GM18867 (cell line): ENCODE results near the gene POLK.
"Not testable (repeated sequence)": the region's sequence is repeated elsewhere in the genome, so short reads cannot be mapped to it uniquely, and the experiment has no call there.

Source experiments
- ATAC-seq: cut with Tn5 transposase; IDR thresholded peaks from one replicate; pipeline ENCODE4 v1.9.1; 2021; ENCODE audit warnings: mild to moderate bottlenecking, moderate library complexity; ENCODE audit not compliant: unreplicated experiment

POLK gene

DNA sequence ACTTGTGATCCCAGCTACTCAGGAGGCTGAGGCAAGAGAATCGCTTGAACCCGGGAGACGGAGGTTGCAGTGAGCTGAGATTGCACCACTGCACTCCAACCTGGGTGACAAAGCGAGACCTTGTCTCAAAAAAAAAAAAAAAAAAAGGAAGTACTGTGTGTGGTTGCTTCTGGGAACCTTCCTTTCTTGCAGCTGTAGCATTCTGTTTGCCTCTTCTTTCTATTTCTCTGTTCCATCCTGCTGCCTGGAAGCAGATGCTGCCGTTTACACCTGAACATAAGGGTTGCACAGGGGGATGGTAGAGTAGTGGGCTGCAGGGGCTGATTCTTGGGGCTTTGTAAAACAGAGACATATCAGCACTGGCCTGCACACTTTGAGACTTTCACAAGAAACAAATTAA lies 95.7 kb downstream of the POLK start:
- not testable (repeated sequence) for ATAC-seq

DNA sequence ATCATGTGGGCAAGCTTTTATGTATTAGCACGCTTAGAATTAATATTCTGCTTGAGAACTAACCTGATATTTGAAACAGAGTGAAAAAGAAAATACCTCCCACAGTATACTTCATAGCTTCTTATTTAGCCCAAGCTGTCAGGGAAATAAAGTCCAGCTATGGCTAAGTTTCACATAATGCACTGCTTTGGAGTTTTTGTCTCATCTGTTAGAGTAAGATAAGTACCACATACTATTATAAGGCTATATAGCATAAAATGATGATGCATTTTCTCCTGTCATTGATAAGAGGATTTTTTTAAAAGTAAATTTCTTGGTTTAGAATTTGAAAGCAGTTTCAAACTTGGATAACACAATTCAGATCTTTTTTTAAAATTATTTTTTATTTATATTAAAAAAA lies 97.2 kb downstream of the POLK start:
- ATAC-seq = no peak

DNA sequence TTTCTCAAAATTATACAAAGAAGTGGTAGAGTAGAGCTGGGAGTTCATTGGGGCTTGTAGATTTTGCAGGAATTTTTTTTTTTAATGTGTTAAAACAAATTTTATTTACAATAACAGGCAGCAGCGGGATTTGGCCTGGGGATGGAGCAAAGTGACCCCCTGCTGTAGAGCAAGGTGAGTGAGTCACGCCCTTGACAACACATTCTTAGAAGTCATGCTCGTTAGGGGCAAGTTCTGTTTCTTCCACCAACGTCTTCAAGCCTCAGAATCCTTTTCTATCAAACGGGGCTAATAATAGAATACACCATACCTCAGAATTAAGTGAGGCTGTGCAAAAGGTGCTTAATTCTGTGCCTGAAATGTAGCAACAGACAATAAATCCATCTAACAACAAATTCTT lies 98.5 kb downstream of the POLK start:
- ATAC-seq = no peak

DNA sequence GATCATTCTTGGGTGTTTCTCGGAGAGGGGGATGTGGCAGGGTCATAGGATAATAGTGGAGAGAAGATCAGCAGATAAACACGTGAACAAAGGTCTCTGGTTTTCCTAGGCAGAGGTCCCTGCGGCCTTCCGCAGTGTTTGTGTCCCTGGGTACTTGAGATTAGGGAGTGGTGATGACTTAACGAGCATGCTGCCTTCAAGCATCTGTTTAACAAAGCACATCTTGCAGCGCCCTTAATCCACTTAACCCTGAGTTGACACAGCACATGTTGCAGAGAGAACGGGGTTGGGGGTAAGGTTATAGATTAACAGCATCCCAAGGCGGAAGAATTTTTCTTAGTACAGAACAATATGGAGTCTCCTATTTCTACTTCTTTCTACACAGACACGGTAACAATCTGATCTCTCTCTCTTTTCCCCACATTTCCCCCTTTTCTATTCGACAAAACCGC lies 99.2 kb downstream of the POLK start:
- not testable (repeated sequence) for ATAC-seq

DNA sequence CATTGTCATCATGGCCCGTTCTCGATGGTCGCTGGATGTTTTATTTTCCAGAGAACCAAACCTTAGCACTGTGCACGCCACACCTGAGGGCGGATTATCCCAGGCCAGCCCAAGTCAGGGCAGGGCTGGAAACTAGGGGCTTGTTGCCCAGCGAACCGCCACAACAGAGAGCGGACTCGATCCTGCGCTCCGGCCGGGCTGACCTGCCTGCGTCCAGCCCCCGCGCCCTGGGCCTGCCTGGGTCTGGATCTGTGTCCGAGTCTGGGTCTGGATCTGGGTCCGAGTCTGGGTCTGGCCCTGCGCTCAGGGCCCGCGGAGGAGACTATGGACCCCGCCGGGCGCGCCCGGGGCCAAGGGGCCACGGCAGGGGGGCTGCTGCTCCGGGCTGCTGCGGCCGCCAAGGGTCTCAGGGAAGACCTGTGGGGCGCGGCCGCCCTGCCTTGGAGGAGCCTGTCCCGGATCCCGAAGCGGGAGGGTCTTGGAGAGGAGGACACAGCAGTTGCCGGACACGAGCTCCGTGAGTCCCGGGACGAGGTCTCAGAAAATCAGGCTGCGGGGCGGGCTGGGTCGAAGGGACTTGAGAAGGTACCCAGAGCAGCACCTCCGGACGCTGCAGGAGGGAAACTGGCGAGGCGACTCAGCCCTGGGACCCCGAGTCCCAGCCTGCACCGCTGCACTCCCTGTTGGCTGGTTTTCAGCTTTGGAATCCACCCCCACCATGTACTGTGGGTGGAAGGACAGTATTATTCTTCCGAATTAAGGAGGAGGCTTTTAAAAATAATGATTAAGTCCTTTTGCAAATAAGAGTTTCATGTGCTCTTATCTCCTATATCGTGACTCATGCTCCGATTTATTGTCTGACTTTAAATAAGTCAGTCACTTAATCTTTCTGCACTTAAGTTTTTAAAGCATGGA lies 99.9 kb downstream of the POLK start, which contains the start of gene ANKDD1B:
ANKDD1B (plus strand) TSS at position 143 of the 915 bp plus-strand sequence; CDS start at position 325, 182 bp downstream.
- ATAC-seq = no peak

DNA sequence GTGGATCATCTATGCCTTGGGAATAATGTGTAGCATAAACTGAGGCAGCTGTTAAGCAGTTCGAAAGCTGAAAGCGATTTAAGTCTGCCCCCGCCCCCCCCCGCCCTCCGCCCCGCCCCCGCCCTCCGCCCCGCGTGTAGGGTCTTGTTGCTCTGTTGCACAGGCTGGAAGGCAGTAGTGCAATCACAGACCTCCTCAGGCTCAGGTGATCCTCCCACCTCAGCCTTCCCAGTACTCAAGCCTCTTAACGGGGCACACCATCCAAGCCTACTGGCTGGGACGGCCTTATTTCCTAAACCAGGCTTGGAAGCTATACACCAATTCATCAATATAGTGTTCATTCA lies 100.5 kb downstream of the POLK start:
- ATAC-seq = no peak

DNA sequence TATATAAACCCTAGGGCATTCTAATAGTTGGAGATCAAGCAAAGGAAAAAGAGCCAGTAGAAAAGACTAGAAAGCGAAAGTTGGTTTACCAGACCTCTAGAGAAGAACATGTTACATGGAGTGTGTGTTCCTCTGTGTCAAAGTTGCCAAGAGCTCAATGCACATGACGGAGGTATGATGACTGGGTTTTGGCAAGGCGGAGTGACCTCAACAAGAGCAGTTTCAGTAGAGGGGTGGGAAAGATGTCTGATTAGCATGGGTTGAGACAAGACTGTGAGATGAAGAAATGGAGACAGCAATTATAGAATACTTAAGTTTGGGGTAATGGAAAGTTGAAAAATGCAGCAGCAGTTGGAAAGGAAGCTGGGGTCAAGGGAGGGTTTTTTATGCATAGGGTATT lies 101.2 kb downstream of the POLK start:
- ATAC-seq = no peak

DNA sequence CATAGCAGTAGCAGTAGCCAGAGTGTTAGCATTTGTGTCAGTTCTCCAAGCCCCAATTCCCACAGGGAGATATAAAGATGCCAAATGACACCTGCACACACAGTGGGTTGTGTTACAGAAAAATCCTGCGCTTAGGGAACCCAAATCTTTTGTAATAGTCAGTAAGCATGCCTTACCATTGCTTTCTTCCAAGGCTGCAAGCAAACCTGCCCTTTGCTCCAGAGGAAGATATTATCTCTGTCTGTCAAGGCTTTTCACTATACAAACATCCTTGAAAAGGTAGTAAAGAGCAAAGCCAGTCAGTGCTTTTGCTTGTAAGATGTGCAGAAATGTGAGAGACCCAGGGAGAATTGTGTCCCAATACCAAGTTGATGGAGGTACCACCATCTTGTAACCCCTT lies 102.5 kb downstream of the POLK start:
- no peak for ATAC-seq

DNA sequence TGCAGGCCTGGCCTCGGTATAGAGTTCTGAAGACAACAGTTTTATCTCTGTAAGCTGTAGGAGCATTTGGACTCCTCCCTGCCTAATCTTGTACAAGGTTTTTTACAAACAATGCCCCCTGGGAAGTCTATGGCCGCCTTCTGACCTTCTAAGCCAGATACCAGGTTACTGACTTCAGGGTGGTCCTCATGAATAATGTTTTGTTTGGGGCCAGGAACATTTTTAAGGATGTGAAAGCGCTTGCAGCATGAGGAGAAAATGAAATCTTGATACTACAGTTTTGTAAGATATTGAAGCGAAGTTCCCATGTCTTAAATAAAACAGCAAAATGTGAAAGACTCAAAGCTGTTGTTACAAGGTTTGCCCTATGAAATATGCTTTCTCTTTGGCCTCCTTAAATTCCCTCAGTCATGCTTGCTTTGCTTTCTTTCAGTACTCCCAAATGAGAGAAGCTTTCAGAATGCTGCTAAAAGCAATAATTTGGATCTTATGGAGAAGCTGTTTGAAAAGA lies 104.7 kb downstream of the POLK start:
- ATAC-seq = no peak

DNA sequence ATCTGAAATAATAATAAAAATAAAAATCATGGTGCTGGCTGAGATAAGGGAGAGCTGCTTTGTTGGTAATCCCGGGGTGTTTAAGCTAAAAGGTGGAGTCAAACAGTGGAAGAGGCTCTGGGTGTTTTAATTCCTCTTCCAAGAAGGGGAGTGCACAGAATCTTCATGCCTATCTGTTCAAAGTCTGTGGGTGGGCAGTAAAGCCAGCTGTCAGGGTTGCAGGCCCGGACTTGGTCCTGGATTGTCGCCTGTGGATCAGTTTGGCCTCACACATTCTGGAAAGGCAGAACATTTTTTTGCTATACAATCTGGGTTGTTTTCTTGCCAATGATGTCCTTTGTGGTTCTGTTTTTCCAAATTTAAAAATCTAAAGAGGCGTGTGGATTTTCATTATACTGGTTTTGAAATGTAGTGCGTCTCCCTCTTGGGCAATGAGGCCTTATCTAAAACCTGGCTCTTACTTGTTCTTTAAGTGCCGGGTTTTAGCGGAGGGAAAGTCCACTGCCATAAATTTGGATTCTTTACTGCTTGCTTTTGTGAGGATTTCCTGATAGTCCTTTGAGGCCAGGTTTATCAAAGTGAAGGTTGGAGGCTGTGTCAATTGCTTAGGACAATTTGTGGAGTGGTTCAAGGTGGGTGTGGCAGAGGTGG lies 105.4 kb downstream of the POLK start:
- ATAC-seq = no peak

DNA sequence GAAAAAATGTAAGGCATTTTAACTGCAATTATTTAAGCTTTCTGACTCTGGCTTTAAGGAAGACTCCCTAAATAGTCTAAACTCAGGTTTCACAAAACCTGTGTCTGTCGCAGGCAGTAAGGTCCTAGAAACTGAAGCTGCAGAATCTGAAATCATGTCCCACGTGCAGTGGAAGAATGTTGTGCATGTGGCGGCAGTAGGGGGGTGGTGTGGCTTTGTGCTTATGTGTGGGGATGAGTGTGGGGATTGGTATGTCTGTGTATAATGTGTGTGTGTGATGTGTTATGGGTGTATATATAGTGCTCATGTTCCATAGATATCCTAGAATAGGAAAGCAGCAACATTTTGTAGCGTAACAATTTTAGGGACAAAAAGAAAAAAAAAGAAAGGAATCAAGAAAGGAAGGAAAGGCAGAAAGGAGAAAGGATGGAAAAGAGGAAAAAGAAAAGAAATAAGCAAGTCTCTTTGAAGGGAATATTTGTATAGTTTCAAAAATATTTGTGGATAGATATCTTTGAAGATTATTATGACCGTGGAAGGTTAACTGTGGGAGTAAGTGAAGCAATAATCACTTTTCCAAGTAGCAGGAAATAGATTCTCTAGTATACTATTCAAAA lies 106.2 kb downstream of the POLK start:
- no peak for ATAC-seq

DNA sequence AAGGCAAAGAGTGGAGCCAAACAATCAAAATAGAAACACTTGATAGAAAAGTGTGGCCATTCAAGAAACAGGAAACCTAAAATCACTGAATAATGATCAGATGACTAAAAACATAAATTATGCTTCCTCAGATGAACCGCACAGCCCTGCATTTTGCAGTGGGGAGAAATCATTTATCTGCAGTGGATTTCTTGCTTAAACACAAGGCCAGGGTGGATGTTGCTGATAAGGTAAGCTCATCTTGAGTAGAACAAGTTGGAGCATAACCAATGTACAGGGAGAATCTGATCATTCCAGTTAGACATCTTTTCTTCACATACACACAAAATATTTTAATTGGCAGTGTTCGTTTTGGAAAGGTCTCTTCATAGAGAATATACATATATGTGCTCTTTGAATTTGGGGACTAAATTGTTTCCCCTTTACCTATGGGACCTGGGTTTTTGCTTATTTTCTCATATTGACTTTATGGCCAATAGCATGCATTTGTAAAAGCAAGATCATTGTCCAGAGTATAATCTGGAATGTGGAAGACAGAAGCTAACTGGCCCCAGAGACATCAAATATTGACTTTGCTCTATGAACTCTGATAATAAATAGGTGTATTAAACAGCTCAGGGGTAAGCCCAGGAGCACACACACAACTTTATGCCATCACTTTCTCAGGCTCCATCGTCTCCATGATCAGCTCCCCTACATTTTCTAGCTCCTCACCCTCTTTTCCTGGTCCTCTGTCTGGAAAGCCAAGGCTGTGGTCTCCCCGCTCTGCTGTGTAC lies 108.7 kb downstream of the POLK start:
- no peak for ATAC-seq

DNA sequence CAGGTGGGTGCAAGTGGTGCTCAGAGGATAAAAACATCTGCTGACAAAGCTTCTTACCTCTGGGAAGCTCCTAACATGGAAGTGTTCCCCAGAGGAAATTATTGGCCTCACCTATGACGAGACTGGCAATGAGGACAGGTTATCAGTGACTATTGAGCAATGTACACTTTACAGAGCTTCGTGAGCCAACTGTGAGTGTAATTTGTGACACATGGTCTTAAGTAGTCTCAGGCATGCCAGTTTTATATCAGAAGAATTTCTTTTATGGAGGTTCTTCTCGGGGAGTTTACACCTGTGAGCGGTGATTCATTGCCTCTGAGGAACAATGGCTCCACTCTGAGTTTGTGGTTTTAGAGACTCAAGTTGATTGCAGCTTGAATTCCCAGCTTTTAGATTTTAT lies 110.9 kb downstream of the POLK start:
- ATAC-seq = no peak

DNA sequence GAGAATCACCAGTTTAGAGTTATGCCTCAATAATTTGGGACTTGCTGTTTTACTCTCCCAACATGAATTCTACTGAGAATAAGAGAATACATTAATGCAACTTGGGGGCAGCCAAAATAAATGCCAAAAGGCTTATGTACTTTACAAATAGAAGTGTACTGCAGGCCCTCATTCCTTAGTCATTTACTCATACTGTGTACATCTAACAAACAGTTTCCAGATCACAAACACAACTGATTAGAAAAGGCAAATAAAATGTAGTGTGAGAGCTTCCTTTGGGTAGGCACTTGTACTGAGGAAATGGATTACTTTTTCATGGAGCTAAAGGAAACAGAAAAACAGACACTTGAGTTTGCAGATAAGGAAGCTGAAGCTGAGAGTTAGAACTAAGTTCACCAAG lies 112.2 kb downstream of the POLK start:
- ATAC-seq = no peak

DNA sequence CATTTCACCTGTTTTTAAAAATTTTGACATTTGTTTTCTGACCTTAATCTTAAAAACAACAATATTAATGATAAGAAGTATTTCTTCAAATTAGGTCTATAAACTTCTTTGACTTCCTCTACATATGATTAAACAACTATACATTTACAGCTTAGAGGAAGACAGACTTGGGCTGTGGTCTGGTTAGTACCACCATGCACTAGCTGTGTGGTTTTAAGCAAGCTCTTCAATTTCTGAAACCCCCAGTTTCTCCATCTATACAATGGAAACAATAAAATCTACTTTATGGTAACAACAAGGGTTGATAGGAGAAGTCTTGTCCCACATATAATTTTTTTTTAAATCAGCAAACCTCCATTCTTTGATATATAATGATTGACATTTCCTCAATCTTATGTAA lies 115.3 kb downstream of the POLK start:
- no peak for ATAC-seq

DNA sequence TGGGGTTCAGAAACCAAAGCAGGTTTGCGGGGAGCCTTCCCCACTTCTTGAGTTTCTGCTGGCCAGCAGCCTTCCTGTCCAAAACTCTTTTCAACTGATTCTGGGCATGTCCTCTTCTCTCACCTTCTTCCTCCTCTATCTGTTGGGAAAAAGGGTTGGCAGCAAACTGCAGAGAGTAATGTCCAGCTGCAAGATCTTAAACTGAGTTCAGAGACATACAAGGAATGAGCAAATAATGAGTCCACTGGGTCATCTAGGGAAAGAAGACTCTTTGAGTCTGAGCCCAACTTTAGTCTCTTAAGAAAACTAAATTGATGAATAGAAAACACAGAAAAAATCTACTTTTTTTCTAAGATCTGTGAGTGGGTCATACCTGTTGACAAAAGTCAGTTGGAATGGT lies 116.1 kb downstream of the POLK start:
- no peak for ATAC-seq

DNA sequence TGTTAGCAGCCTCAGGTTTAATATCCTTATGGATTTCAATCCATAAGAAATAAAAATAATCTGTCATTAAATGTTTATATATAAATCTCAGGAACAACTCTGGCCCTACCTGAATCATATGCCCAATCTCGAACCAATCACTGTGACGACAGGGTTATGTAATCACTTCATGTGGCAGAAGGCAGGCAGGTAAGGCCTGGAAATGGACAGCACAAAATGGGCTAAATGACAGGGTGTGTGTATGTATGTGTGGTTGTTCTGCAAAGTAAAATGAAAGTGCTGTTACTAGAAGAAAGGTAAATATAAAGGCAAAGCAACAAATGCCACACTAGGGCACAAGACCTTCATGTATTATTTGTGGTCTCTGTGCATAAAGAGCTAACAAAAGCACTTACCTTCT lies 119.2 kb downstream of the POLK start:
- no peak for ATAC-seq

DNA sequence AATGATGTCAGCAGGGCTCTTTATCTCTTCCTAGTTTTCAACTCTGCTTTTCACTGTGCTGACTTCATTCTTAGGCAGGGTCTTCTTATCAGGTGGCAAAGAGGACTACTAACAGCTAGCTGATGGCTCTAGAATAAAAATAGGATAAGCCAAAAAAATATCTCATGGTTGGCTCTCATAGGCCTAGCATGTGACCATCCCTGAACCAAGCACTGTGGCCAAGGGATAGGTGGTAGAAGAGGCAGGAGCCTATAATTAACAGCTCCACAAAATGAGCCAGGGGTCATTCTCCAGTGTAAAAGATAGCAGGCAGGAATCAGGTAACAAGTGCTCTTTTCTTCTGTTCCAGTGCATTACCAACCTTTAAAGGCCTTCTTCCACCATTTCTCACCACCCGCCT lies 120.6 kb downstream of the POLK start:
- no peak for ATAC-seq

DNA sequence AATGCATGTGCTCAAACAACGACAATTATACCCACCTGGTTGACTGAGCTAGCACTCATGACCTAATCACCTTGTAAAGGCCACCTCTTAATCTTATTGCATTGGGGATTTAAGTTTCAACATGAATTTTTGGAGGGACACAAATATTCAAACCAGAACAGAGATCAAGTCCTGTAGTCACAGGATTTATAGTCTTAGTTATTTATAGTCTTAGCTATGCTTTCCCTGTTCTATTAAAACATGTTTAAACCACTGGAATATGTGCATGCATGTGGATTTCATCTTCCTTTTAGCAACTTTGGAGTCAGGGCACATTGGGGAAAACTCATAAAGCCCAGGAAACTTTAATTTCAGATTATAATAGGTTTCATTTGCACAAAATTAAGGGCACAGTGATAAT lies 126.3 kb downstream of the POLK start:
- ATAC-seq = no peak

DNA sequence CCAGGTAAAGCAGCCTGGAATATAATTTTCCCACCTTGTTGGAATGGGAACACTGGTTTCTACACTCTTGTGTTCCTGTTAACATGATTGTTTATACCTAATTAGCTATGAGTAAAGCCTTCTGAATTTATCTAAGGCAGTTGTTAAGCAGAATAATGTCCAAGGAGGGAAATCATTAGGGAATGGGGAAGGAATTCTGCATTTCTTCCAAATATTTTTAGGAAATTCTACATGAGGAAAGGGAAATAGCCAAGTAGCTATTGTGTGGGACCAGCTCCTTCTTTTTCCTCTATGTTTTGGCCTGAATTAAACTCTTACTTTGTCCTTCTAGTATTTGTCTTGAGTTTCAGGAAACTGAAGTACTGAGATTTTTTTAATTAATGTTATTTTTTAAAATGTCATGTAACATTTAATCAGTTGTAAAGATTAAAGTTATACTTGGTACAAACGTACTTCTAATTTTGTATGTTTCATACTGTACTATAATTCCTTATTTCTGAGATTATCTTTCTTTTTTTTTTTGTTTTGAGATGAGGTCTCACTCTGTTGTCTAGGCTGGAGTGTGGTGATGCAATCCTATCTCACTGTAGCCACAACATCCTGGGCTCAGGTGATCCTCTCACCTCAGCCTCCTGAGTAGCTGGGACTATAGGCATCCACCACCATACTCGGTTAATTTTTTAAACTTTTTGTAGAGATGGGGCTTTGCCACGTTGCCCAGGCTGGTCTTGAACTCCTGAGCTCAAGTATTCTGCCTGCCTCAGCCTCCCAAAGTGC lies 128.0 kb downstream of the POLK start:
- no peak for ATAC-seq
